Nephron (organoid): ENCODE data around the gene PIGK.

Experiments used
- H3K27ac Mint-ChIP-seq, 3 experiments: 2 replicates each; pipeline ENCODE4 v1.8.0; 2020; ENCODE audit warnings: mixed read lengths in 3 of 3, mild to moderate bottlenecking in 2 of 3, moderate library complexity in 1 of 3
- H3K27me3 Mint-ChIP-seq: 2 replicates; pipeline ENCODE4 v1.8.0; 2021; ENCODE audit warnings: low read depth, mild to moderate bottlenecking, moderate library complexity, mixed read lengths
- H3K36me3 Mint-ChIP-seq: 2 replicates; pipeline ENCODE4 v1.8.0; 2020; ENCODE audit warnings: low read depth, mixed read lengths
- H3K4me1 Mint-ChIP-seq: 2 replicates; pipeline ENCODE4 v1.8.0; 2020; ENCODE audit warnings: mixed read lengths
- H3K4me3 Mint-ChIP-seq, 3 experiments: 2 replicates each; pipeline ENCODE4 v1.8.0; 2020; ENCODE audit warnings: mild to moderate bottlenecking in 3 of 3, mixed read lengths in 3 of 3, moderate library complexity in 2 of 3
- H3K9me3 Mint-ChIP-seq: 2 replicates; pipeline ENCODE4 v1.8.0; 2020; ENCODE audit warnings: mixed read lengths
- TF ChIP-seq, protein P1 (sequence below), 3 experiments: fragments of 200-600 bp; sonication (generic); IDR thresholded peaks; one replicate each; pipeline ENCODE4 v1.5.0; 2021; ENCODE audit warnings: antibody characterized with exemption in 3 of 3; ENCODE audit not compliant: unreplicated experiment in 3 of 3

The PIGK gene

DNA sequence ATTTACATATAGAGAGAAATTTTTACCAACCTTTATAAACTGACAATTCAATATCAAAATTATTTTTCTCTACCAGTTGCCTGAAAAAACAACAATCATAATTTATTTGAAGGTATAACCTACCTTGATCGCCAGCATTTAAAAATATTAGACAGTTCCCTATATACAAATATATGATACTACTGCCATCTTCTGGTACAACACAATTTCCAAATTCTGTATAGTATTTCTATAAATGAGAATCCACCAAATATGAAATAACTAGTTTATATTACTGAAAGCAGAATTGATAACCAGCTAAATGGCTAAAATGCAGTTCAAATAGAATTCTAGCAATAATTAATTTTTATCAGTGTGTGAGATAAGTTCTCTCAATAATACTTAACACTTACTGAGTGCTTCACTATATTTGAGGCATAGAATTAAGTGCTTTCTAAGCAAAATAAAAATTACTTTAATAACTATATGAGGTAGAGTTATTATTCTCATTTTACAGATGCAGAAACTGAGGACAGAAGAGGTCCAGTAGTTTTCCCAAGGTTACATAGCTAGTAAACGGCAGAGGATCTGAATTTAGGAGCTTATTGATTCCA lies 75.6 kb downstream of the PIGK start:
- H3K36me3 Mint-ChIP-seq = no peaks in the 10 kb centered on the region
- H3K9me3 Mint-ChIP-seq = no peaks in the 10 kb centered on the region
- H3K27ac Mint-ChIP-seq = no peak overlapping the region
- TF ChIP-seq, protein P1, sequence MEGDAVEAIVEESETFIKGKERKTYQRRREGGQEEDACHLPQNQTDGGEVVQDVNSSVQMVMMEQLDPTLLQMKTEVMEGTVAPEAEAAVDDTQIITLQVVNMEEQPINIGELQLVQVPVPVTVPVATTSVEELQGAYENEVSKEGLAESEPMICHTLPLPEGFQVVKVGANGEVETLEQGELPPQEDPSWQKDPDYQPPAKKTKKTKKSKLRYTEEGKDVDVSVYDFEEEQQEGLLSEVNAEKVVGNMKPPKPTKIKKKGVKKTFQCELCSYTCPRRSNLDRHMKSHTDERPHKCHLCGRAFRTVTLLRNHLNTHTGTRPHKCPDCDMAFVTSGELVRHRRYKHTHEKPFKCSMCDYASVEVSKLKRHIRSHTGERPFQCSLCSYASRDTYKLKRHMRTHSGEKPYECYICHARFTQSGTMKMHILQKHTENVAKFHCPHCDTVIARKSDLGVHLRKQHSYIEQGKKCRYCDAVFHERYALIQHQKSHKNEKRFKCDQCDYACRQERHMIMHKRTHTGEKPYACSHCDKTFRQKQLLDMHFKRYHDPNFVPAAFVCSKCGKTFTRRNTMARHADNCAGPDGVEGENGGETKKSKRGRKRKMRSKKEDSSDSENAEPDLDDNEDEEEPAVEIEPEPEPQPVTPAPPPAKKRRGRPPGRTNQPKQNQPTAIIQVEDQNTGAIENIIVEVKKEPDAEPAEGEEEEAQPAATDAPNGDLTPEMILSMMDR (IDR thresholded peaks at IDR 0.05; ENCODE audit: unreplicated experiment in 3 of 3) = peak; percentile 50 to 66 (median 51)
- no peaks in the 10 kb centered on the region for H3K27me3 Mint-ChIP-seq
- peaks cover 7% of the 10 kb centered on the region for H3K4me1 Mint-ChIP-seq
- no peak overlapping the region for H3K4me3 Mint-ChIP-seq

DNA sequence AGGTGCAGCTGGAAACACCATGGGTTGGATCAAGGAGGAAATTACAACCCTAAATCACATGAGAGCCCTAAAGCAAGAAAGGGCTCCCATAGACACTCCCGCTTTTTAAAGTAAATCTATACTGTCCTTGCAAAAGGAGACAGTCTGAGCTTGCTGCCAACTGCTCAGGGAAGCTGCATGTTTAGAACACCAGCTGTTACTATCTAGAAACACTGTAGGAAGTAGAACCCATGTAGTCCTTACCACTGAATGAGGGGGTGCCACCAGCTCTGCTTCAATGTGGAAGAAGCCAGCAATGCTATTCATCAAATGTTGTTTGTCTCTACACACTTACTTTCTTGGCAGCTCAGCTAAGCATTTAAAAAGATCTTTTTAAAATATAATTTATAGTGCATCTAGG lies 79.8 kb downstream of the PIGK start:
- H3K36me3 Mint-ChIP-seq = no peaks in the 10 kb centered on the region
- peaks cover 7% of the 10 kb centered on the region for H3K4me1 Mint-ChIP-seq
- no peak overlapping the region for H3K27ac Mint-ChIP-seq
- H3K9me3 Mint-ChIP-seq = no peaks in the 10 kb centered on the region
- H3K4me3 Mint-ChIP-seq = no peak overlapping the region
- TF ChIP-seq, protein P1 (IDR thresholded peaks at IDR 0.05; ENCODE audit: unreplicated experiment in 3 of 3) = no peak
- no peaks in the 10 kb centered on the region for H3K27me3 Mint-ChIP-seq

DNA sequence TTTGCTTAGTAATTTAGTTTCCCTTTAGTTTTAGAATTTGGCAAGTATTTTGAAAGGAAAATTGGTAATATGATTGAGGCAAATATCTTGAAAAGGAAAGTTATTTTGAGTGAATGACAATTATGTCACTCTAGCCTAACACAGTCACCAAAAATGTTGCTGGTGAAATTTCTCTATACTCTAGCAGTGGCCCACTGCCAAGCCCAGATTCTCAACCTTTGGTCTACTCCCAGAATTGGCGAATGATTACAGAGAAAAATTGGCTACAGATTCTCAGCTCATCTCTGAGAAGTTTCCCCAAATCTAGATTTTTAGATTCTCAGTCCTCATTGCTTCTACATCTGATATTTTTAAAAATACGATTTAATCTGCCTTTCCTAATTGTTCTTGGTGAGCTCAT lies 84.9 kb downstream of the PIGK start:
- Mint-ChIP-seq H3K36me3 (no peaks in the 10 kb centered on the region), H3K4me1 (peaks cover 5% of the 10 kb centered on the region), H3K27me3 (no peaks in the 10 kb centered on the region), H3K9me3 (no peaks in the 10 kb centered on the region), H3K27ac (no peak overlapping the region), H3K4me3 (no peak overlapping the region)
- TF ChIP-seq, protein P1 (IDR thresholded peaks at IDR 0.05; ENCODE audit: unreplicated experiment in 3 of 3) = no peak

DNA sequence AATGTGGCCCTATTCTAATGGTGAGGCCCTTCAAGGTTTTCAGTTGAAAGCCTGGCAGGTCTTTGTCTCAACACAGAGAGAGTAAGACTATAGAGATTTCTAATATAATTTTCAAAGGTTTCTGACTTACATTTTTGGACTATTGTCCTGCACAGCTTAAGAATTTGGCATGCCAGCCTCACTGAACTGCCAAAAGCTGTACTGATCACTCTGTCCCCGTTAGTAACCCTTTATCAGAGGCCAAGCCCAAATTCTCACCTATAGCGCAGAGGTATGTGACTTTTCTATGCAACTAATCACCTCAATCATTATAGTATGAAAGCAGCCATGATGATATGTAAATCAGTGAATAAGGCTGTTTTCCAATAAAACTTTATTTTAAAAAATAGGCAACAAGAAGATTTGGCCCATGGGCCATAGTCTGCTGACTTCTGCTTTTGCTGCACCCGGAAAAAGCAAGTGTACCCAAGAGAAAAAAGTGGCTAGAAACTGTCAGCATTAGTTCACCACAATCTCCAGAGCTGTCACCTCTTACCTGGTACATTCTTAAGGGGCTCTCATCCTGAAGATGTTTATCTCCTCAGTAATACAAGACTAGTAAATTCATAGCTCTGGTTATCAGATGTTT lies 85.4 kb downstream of the PIGK start:
- no peaks in the 10 kb centered on the region for H3K4me1 Mint-ChIP-seq
- no peak overlapping the region for H3K4me3 Mint-ChIP-seq
- H3K27me3 Mint-ChIP-seq = no peaks in the 10 kb centered on the region
- H3K27ac Mint-ChIP-seq = no peak overlapping the region
- H3K9me3 Mint-ChIP-seq = no peaks in the 10 kb centered on the region
- TF ChIP-seq, protein P1 (IDR thresholded peaks at IDR 0.05; ENCODE audit: unreplicated experiment in 3 of 3) = no peak
- no peaks in the 10 kb centered on the region for H3K36me3 Mint-ChIP-seq

DNA sequence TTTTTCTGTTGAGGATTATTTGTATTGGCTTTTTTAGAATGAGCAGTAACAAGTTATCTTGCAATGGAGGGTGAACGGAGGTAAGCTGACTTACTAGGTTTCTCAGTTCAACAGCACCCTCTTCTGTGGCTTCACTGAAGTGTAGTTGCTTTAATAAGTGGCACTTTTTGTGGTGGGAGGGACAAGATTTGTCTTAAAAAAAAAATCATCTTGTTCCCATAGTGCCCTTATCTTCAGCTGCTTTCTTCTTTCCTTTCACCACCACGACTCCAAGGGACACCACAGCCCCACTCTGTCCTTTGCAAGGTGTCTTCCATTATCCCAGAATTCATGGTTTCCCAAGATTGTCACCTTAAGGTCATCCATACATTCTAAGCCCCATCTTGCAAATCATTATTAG lies 92.9 kb downstream of the PIGK start:
- H3K27ac Mint-ChIP-seq = no peak overlapping the region
- TF ChIP-seq, protein P1 (IDR thresholded peaks at IDR 0.05; ENCODE audit: unreplicated experiment in 3 of 3) = peak; percentile 68 to 78 (median 78)
- H3K36me3 Mint-ChIP-seq = no peaks in the 10 kb centered on the region
- peaks cover 11% of the 10 kb centered on the region for H3K4me1 Mint-ChIP-seq
- no peak overlapping the region for H3K4me3 Mint-ChIP-seq
- H3K27me3 Mint-ChIP-seq = no peaks in the 10 kb centered on the region
- no peaks in the 10 kb centered on the region for H3K9me3 Mint-ChIP-seq

DNA sequence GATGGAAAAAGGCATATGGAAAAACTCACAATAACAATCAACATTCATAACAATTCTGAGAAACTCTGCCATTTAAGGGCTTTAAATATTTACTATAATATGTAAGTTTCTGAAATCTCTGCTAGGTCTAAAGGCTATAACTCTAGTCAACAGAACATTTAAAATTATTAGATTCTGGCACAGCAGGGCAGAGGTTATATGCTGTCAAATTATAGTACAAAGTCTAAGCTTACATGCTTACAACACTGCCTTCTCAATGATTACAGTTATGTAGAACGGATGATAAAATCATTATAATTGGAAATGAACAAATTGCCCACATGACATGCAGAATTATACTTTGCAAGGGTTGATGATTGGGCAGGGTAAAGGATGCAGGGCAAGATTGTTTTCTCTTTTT lies 97.7 kb downstream of the PIGK start:
- Mint-ChIP-seq H3K27ac (no peak overlapping the region), H3K4me3 (no peak overlapping the region), H3K4me1 (peaks cover 6% of the 10 kb centered on the region), H3K9me3 (no peaks in the 10 kb centered on the region), H3K27me3 (no peaks in the 10 kb centered on the region), H3K36me3 (no peaks in the 10 kb centered on the region)
- TF ChIP-seq, protein P1 (IDR thresholded peaks at IDR 0.05; ENCODE audit: unreplicated experiment in 3 of 3) = no peak
